ENCODE data around the gene CCM2.

- TF ChIP-seq CTCF (IDR thresholded peaks at IDR 0.05) (no peak), POLR2A (IDR thresholded peaks at IDR 0.05) (no peak)
Observed at GRCh38 chr7:45044338-45044737, 44.3 kb downstream of the CCM2 start.
